C4-2B (cell line): Measurements from ENCODE around the gene TICRR.

Experiments
- ZFX ChIP-seq: fragments of 450-650 bp; IDR thresholded peaks from 2 replicates; pipeline ENCODE4 v1.6.1; 2017
- TF ChIP-seq, protein P1 (sequence below): fragments of 450-650 bp; conservative IDR thresholded peaks from 2 replicates; pipeline ENCODE4 v1.5.1; 2017; ENCODE audit warnings: mild to moderate bottlenecking

DNA sequence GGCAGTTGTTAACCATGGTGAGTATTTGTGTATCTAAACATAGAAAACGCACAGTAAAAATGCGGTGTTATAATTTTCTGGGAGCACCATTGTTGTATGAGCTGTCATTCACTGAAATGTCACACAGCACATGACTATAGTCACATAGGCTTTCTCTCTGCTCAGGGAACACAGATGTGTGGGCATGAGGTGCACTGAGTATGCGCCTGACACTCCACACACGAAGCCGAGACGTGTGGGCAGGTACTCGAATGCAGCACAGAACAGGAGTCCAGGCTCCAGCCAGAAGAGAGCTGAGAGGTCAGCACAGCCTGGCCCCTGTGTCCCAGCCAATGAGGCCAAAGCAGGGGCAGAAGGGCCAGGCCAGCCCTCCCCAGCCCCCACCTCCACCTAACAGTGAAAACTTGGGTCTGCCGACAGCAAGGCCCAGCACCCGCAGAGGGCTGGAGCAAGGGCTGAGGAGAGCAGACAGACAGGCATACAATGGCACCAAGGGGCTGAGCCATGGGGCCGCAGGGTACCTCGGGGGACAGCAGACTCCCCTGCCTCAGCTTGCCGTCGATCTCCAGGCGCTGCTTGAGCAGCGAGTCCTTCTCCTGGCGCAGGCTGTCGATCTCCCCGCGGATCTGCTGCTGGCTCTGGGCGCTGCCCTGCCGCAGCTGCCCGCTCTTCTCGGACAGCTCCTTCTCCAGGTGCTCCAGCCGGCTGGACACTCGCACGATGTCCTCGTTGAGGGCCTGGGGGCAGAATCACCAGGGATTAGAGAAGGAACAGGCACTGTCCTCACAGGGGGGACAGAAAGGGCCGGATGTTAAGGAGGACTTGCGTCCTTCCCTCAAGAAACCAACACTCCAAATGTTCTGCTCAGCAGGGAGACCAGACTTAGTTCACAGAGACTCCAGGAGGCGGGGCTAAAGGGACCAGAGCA is 56.0 kb downstream of the TICRR start:
- TF ChIP-seq, protein P1, sequence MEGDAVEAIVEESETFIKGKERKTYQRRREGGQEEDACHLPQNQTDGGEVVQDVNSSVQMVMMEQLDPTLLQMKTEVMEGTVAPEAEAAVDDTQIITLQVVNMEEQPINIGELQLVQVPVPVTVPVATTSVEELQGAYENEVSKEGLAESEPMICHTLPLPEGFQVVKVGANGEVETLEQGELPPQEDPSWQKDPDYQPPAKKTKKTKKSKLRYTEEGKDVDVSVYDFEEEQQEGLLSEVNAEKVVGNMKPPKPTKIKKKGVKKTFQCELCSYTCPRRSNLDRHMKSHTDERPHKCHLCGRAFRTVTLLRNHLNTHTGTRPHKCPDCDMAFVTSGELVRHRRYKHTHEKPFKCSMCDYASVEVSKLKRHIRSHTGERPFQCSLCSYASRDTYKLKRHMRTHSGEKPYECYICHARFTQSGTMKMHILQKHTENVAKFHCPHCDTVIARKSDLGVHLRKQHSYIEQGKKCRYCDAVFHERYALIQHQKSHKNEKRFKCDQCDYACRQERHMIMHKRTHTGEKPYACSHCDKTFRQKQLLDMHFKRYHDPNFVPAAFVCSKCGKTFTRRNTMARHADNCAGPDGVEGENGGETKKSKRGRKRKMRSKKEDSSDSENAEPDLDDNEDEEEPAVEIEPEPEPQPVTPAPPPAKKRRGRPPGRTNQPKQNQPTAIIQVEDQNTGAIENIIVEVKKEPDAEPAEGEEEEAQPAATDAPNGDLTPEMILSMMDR, result no peak
- TF ChIP-seq ZFX, result no peak
